K562 (cell line): ENCODE measurements around the gene OXA1L. TPM values are rescaled to one million over a fixed set of nuclear protein-coding genes. Genes with fewer than 3 reads are reported as not detected.
"Not testable (repeated sequence)": the region's sequence is repeated elsewhere in the genome, so short reads cannot be mapped to it uniquely, and the experiment has no call there.

ENCODE experiments used
- ATAC-seq: fragments of 200-7000 bp; cut with Tn5 transposase; 3 replicates; pipeline ENCODE4 v1.9.1; 2020; ENCODE audit warnings: moderate library complexity
- BruUV-seq: library from RNA; stranded (reverse); fragments of 400-500 nt; replicated peaks from 2 replicates; lab custom pipeline; 2021; lab: Mats Ljungman, UMichigan
- CTCF ChIA-PET: fragments of 300-600 bp; formaldehyde crosslinking; extraction: SDS; loops from one replicate; lab custom pipeline; 2021; ENCODE audit warnings: low intra/inter-chr PET ratio; lab: Yijun Ruan, JAX
- POLR2A ChIA-PET: fragments of 300-600, 350-650 bp; sonication (Branson Sonifier 250); formaldehyde crosslinking; extraction: SDS; loops from one replicate; lab custom pipeline; 2021; ENCODE audit warnings: antibody characterized with exemption, inconsistent platforms; lab: Yijun Ruan, JAX
- DNase-seq, 4 experiments: peaks; one replicate each; pipeline versions ENCODE4 v3.0.0 to v3.0.0-alpha.2; 2011 to 2018; ENCODE audit warnings: low spot score in 3 of 4, mixed read lengths in 3 of 4; ENCODE audit errors: extremely low read depth in 1 of 4
- FAIRE-seq: peaks from 2 replicates; lab custom pipeline; 2011; peaks lifted over from hg19 to GRCh38; lab: Jason Lieb, UNC
- H2AFZ ChIP-seq: 2 replicates; pipeline ENCODE4 v1.6.0; 2011; ENCODE audit warnings: low read depth, low read length, control low read depth, inconsistent platforms
- H3K27ac ChIP-seq: fragments of 200-600 bp; 3 replicates; pipeline ENCODE4 v1.8.0; 2011; ENCODE audit warnings: low read depth, mild to moderate bottlenecking, control low read depth, inconsistent platforms, low read length, moderate library complexity, mixed read lengths; ENCODE audit errors: extremely low read depth
- H3K27me3 ChIP-seq, 2 experiments: fragments of 300-600 bp in 1 of 2; 2 replicates in 1 of 2; 3 replicates in 1 of 2; pipeline versions ENCODE4 v1.6.0 to v1.8.0; 2011; ENCODE audit warnings: inconsistent platforms in 2 of 2, low read length in 2 of 2, mild to moderate bottlenecking in 1 of 2, mixed read lengths in 1 of 2, moderate library complexity in 1 of 2; ENCODE audit not compliant: control insufficient read depth in 2 of 2, insufficient read depth in 2 of 2
- H3K36me3 ChIP-seq: fragments of 300-600 bp; 3 replicates; pipeline ENCODE4 v1.8.0; 2011; ENCODE audit warnings: mild to moderate bottlenecking, low read length, inconsistent platforms; ENCODE audit not compliant: control insufficient read depth, insufficient read depth
- H3K4me1 ChIP-seq, 2 experiments: fragments of 200-600 bp in 1 of 2; replicated peaks in 1 of 2; 2 replicates in 1 of 2; 3 replicates in 1 of 2; pipeline versions ENCODE4 v1.5.1 to v1.8.0; 2011; ENCODE audit warnings: inconsistent platforms in 2 of 2, low read length in 2 of 2, mild to moderate bottlenecking in 1 of 2, mixed read lengths in 1 of 2, moderate library complexity in 1 of 2; ENCODE audit not compliant: control insufficient read depth in 2 of 2, insufficient read depth in 2 of 2
- H3K4me2 ChIP-seq: 2 replicates; pipeline ENCODE4 v1.6.1; 2011; ENCODE audit warnings: low read length, control low read depth, inconsistent platforms, mixed read lengths; ENCODE audit not compliant: insufficient read depth
- H3K4me3 ChIP-seq: fragments of 200-600 bp; sonication (generic), shearing (Covaris generic); 2 replicates; pipeline ENCODE4 v1.5.1; 2016; ENCODE audit warnings: control low read depth, inconsistent platforms
- H3K79me2 ChIP-seq: fragments of 200-600 bp; 3 replicates; pipeline ENCODE4 v1.8.0; 2011; ENCODE audit warnings: low read length, inconsistent platforms; ENCODE audit not compliant: control insufficient read depth, insufficient read depth
- H3K9ac ChIP-seq, 2 experiments: 2 replicates each; pipeline versions ENCODE4 v1.6.0 to v1.6.1; 2011; ENCODE audit warnings: low read depth in 2 of 2, low read length in 2 of 2, control low read depth in 1 of 2, inconsistent platforms in 1 of 2, mild to moderate bottlenecking in 1 of 2, mixed read lengths in 1 of 2; ENCODE audit not compliant: insufficient read depth in 1 of 2
- H3K9me1 ChIP-seq: one replicate; pipeline ENCODE4 v1.6.0; 2011; ENCODE audit warnings: inconsistent platforms, mild to moderate bottlenecking, low read length, moderate library complexity; ENCODE audit not compliant: control insufficient read depth, insufficient read depth
- H3K9me3 ChIP-seq: replicated peaks from 2 replicates; pipeline ENCODE4 v1.5.1; 2011; ENCODE audit warnings: low read depth, low read length, inconsistent platforms; ENCODE audit not compliant: control insufficient read depth, insufficient read depth
- H4K20me1 ChIP-seq: replicated peaks from 2 replicates; pipeline ENCODE4 v1.6.1; 2011; ENCODE audit warnings: low read length, inconsistent platforms, mixed read lengths; ENCODE audit not compliant: control insufficient read depth, insufficient read depth
- ARNT ChIP-seq, 2 experiments: fragments of 450-650 bp; IDR thresholded peaks; 2 replicates each; pipeline ENCODE4 v1.6.1; 2016; ENCODE audit warnings: mild to moderate bottlenecking in 1 of 2
- HMG20A ChIP-seq: fragments of 450-650 bp; formaldehyde crosslinking; conservative IDR thresholded peaks from 2 replicates; pipeline ENCODE4 v1.4.0; 2020; ENCODE audit warnings: mild to moderate bottlenecking, mixed read lengths
- MAFG ChIP-seq: fragments of 450-650 bp; conservative IDR thresholded peaks from 2 replicates; pipeline ENCODE4 v1.6.1; 2016; ENCODE audit warnings: missing genetic modification characterization, missing compliant biosample characterization
- NCOA1 ChIP-seq: fragments of 450-650 bp; IDR thresholded peaks from 2 replicates; pipeline ENCODE4 v1.6.1; 2016; ENCODE audit warnings: low read depth
- PREB ChIP-seq: sonication (generic); formaldehyde crosslinking; IDR thresholded peaks from 2 replicates; pipeline ENCODE4 v1.8.1; 2023; ENCODE audit warnings: mild to moderate bottlenecking, missing genetic modification reagents
- U2AF1 ChIP-seq: fragments of 200-400 bp; formaldehyde crosslinking; optimal IDR thresholded peaks from 2 replicates; pipeline ENCODE3; 2017; ENCODE audit warnings: mild to moderate bottlenecking, low read depth, low read length, moderate library complexity
- ZNF121 ChIP-seq: sonication (generic); formaldehyde crosslinking; conservative IDR thresholded peaks from 2 replicates; pipeline ENCODE4 v1.8.0; 2022; ENCODE audit warnings: missing genetic modification reagents
- ZNF583 ChIP-seq: fragments of 250-450 bp; sonication (Bioruptor Pico); IDR thresholded peaks from 2 replicates; pipeline ENCODE4 v1.4.0; 2020
- WGBS: fragments of 100-300 bp; shearing (Covaris generic); methylation state at CpG from one replicate; pipeline ENCODE4 v1.1.6; 2016; ENCODE audit warnings: low coverage, mixed read lengths; ENCODE audit not compliant: insufficient coverage; ENCODE audit errors: missing lambda C conversion rate; 5-methylcytosine and 5-hydroxymethylcytosine counted together
- in situ Hi-C: fragments of 300-500 bp; cut with MboI; formaldehyde crosslinking; loops from 4 replicates; pipeline ENCODE4 v1.15.0; 2018; ENCODE audit warnings: inconsistent platforms, mixed read lengths
- intact Hi-C: fragments of 100-400 bp; cut with micrococcal nuclease; formaldehyde crosslinking; loops from 2 replicates; pipeline ENCODE4 v1.14.2; 2022
- polyA plus RNA-seq, 8 experiments: library from polyadenylated mRNA; depleted of rRNA in 4 of 8; stranded (reverse) in 5 of 8; unstranded in 3 of 8; fragments of >200 nt; fragmentation: Nextera tagmentation in 2 of 8; fragmentation: Illumina TruSeq in 1 of 8; extraction: Ambion mirVana in 2 of 8; extraction: Trizol in 1 of 8; gene quantifications; 2 replicates each; pipeline versions ENCODE4 v1.2.1 to v1.2.3, GENCODE V29; 2011 to 2014; ENCODE audit warnings: inconsistent platforms in 1 of 8, missing spikeins in 1 of 8
- total RNA-seq, 7 experiments: library from RNA; depleted of rRNA in 6 of 7; stranded (reverse); fragments of >200 nt in 6 of 7; fragmentation: Illumina TruSeq in 2 of 7; extraction: Trizol in 2 of 7; gene quantifications; 2 replicates each; pipeline versions ENCODE4 v1.2.1 to v1.2.3, GENCODE V29; 2011 to 2021; ENCODE audit warnings: low replicate concordance in 1 of 7

Gene OXA1L
- total and polyA plus RNA-seq, 9 of the 15 experiments (the other 6 are each of a cell fraction or from before 2014, with no cell fraction given) = 100 to 204 (median 145) TPM

GRCh38 chr14:22776849-22777248 is 10.4 kb downstream of the OXA1L start:
- H3K79me2 ChIP-seq, H2AFZ ChIP-seq, DNase-seq, H3K27me3 ChIP-seq, FAIRE-seq, BruUV-seq, H3K9ac ChIP-seq, H3K9me3 ChIP-seq, H3K4me1 ChIP-seq, H3K27ac ChIP-seq, ATAC-seq, H3K4me3 ChIP-seq, H4K20me1 ChIP-seq, H3K9me1 ChIP-seq, H3K4me2 ChIP-seq: not testable (repeated sequence)
- TF ChIP-seq ZNF121 (CRISPR knock-in tag) = peak; percentile 53
- ChIA-PET POLR2A (interaction anchor here (0.8 to 2.7 kb wide), 2 partner anchors 10 to 49 kb away, joined by 3 to 12 read pairs; partner anchors contain the start of gene OXA1L), CTCF (interaction anchor here (0.8 to 5.5 kb wide), 7 partner anchors 13 to 123 kb away, joined by 3 to 68 read pairs (median 5); no protein-coding TSS in a partner anchor)
- 77% methylated on average over 8 of the region's 8 CpGs for WGBS
- peaks cover 20% of the 10 kb centered on the region for H3K36me3 ChIP-seq
- intact Hi-C loops (loop anchor here (1.0 to 10.0 kb wide), 5 partner anchors 41 to 488 kb away; no protein-coding TSS in a partner anchor), in situ Hi-C loops (loop anchor here (5.0 kb wide), 1 partner anchor 80 kb away; no protein-coding TSS in a partner anchor)

- Histone ChIP-seq H3K9me1 (no peaks in the 10 kb centered on the region), H2AFZ (no peak overlapping the region), H3K27me3 (no peaks in the 10 kb centered on the region), H3K4me2 (no peak overlapping the region), H3K27ac (no peak overlapping the region), H3K4me3 (no peak overlapping the region), H4K20me1 (no peaks in the 10 kb centered on the region), H3K4me1 (peaks cover 0 to 8% of the 10 kb centered on the region in 2 experiments; a peak in 3 of 5 replicates), H3K9me3 (no peaks in the 10 kb centered on the region), H3K9ac (no peak overlapping the region), H3K36me3 (peaks cover 11% of the 10 kb centered on the region; the same call in 2 of the 3 replicates), H3K79me2 (no peaks in the 10 kb centered on the region)
- CTCF ChIA-PET = interaction anchor here (0.6 to 5.5 kb wide), 7 partner anchors 45 to 549 kb away, joined by 3 to 68 read pairs (median 5); no protein-coding TSS in a partner anchor
- POLR2A ChIA-PET = interaction anchor here (2.7 kb wide), 1 partner anchor 11 kb away, joined by 12 read pairs; the partner anchor contains the start of gene OXA1L
- TF ChIP-seq ARNT (IDR thresholded peaks at IDR 0.05) = no peak
- TF ChIP-seq NCOA1 = no peak
- TF ChIP-seq U2AF1 = no peak
- no peak for TF ChIP-seq MAFG (tag)
- TF ChIP-seq PREB = no peak
- TF ChIP-seq HMG20A (CRISPR knock-in tag) = no peak
- no peak for TF ChIP-seq ZNF583 (CRISPR knock-in tag)
- in situ Hi-C loops (loop anchor here (5.0 kb wide), 1 partner anchor 79 kb away; no protein-coding TSS in a partner anchor), intact Hi-C loops (loop anchor here (10.0 kb wide), 1 partner anchor 487 kb away; no protein-coding TSS in a partner anchor)
- WGBS = 14% methylated on average over 2 of the region's 2 CpGs
- FAIRE-seq (no peak), ATAC-seq (no peak), DNase-seq (no peak)
- no TSS peak for BruUV-seq
Observed at GRCh38 chr14:22778084-22778483, 11.6 kb downstream of the OXA1L start.
